Gastrocnemius medialis (tissue), 4 donors: ENCODE measurements around the gene DPH7.

ENCODE experiments used
- POLR2A ChIP-seq, 2 donors: fragments of 450-650 bp; IDR thresholded peaks; one replicate each; pipeline ENCODE4 v1.6.1; 2017; ENCODE audit warnings: antibody characterized with exemption in 2 of 2, mild to moderate bottlenecking in 2 of 2, moderate library complexity in 2 of 2
- TF ChIP-seq, protein P1 (sequence below), 5 experiments: fragments of 450-650 bp in 3 of 5; fragments of 200-600 bp in 2 of 5; sonication (generic) in 2 of 5; IDR thresholded peaks in 4 of 5; conservative IDR thresholded peaks in 1 of 5; 1 replicate in 4 of 5; 2 replicates in 1 of 5; pipeline ENCODE4 v1.5.1; 2016 to 2019; ENCODE audit warnings: antibody characterized with exemption in 5 of 5, mild to moderate bottlenecking in 3 of 5, moderate library complexity in 3 of 5

DNA sequence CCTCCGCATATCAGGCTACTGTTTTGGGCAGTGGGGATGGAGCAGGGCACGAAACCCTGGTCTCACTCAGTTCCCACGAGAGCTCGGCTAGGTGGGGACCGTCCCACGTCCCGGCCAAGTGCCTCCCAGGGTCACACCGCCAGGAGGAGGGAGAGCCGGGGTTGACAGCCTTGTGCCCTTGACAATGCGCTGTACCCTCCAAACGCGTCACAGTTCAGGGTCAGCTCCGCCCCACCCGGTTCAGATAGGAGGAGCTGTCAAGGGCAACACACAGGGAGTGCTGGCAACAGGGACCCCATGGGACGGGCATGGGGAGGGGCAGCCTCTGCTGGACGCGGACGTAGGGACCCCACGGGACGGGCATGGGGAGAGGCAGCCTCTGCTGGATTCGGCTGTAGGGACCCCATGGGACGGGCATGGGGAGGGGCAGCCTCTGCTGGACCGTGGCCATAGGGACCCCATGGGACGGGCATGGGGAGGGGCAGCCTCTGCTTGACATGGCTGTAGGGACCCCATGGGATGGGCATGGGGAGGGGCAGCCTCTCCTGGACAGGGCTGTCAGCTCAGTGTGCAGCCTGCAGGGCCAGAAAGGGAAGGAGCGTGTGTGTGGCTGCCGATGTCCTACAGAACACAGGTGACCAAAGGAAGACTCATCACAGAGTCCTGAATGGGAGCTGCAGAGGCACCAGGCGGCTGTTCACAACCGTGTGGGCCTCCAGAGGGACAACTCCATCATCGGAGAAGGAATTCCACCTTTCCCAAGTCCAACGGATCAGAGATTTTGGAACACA lies 57.9 kb downstream of the DPH7 start:
- TF ChIP-seq, protein P1, sequence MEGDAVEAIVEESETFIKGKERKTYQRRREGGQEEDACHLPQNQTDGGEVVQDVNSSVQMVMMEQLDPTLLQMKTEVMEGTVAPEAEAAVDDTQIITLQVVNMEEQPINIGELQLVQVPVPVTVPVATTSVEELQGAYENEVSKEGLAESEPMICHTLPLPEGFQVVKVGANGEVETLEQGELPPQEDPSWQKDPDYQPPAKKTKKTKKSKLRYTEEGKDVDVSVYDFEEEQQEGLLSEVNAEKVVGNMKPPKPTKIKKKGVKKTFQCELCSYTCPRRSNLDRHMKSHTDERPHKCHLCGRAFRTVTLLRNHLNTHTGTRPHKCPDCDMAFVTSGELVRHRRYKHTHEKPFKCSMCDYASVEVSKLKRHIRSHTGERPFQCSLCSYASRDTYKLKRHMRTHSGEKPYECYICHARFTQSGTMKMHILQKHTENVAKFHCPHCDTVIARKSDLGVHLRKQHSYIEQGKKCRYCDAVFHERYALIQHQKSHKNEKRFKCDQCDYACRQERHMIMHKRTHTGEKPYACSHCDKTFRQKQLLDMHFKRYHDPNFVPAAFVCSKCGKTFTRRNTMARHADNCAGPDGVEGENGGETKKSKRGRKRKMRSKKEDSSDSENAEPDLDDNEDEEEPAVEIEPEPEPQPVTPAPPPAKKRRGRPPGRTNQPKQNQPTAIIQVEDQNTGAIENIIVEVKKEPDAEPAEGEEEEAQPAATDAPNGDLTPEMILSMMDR (IDR thresholded peaks at IDR 0.05 in 4 of 5, conservative IDR thresholded peaks at IDR 0.05 in 1 of 5): no peak
- no peak for TF ChIP-seq POLR2A (IDR thresholded peaks at IDR 0.05)
